ENCODE results near the gene ZNF175.

DNA sequence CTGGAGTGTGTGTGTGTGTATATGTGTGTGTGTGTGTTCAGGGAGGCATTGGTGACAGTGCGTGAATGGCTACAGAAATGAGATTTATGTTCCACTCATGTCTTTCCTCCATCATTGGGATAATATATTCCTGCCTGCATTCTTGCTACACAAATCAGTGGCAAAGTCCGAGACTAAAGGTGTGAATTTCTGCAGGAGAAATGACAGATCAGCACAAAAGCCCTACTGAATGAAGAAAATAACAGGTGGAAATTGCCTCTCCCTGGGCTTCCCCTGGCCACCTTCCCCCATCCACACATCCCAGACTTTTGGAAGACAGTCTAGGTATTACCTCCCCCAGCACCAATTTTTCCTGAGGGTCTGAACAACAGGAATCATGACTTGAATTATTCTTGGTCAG is 49.7 kb upstream of the ZNF175 start:
- TF ChIP-seq, protein P1, sequence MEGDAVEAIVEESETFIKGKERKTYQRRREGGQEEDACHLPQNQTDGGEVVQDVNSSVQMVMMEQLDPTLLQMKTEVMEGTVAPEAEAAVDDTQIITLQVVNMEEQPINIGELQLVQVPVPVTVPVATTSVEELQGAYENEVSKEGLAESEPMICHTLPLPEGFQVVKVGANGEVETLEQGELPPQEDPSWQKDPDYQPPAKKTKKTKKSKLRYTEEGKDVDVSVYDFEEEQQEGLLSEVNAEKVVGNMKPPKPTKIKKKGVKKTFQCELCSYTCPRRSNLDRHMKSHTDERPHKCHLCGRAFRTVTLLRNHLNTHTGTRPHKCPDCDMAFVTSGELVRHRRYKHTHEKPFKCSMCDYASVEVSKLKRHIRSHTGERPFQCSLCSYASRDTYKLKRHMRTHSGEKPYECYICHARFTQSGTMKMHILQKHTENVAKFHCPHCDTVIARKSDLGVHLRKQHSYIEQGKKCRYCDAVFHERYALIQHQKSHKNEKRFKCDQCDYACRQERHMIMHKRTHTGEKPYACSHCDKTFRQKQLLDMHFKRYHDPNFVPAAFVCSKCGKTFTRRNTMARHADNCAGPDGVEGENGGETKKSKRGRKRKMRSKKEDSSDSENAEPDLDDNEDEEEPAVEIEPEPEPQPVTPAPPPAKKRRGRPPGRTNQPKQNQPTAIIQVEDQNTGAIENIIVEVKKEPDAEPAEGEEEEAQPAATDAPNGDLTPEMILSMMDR (IDR thresholded peaks at IDR 0.05): no peak
- no peak for TF ChIP-seq EZH2 (IDR thresholded peaks at IDR 0.05)
